Trophoblast cell (in vitro differentiated cells and primary cell): ENCODE results near the gene KCNQ2.

ENCODE experiments used
- DNase-seq, 2 donors: peaks; one replicate each; pipeline ENCODE4 v3.0.0-alpha.2; 2016
- H2AFZ ChIP-seq: 2 replicates; pipeline ENCODE4 v1.6.1; 2013; ENCODE audit warnings: low read length, moderate library complexity, mild to moderate bottlenecking; ENCODE audit not compliant: insufficient read depth, poor library complexity
- H2AK5ac ChIP-seq: 2 replicates; pipeline ENCODE4 v1.6.1; 2013; ENCODE audit warnings: mild to moderate bottlenecking, low read length
- H2BK120ac ChIP-seq: 2 replicates; pipeline ENCODE4 v1.6.1; 2013; ENCODE audit warnings: low read length, mild to moderate bottlenecking, moderate library complexity; ENCODE audit not compliant: insufficient read depth, poor library complexity
- H2BK12ac ChIP-seq: 2 replicates; pipeline ENCODE4 v1.6.1; 2013; ENCODE audit warnings: mild to moderate bottlenecking, low read length, moderate library complexity
- H2BK5ac ChIP-seq: 2 replicates; pipeline ENCODE4 v1.6.1; 2013; ENCODE audit warnings: low read length, low read depth, moderate library complexity, mild to moderate bottlenecking; ENCODE audit not compliant: poor library complexity
- H3K14ac ChIP-seq: 2 replicates; pipeline ENCODE4 v1.6.1; 2013; ENCODE audit warnings: mild to moderate bottlenecking, low read length
- H3K18ac ChIP-seq: 2 replicates; pipeline ENCODE4 v1.6.1; 2013; ENCODE audit warnings: mild to moderate bottlenecking, low read length
- H3K23ac ChIP-seq: 2 replicates; pipeline ENCODE4 v1.6.1; 2013; ENCODE audit warnings: low read length
- H3K27ac ChIP-seq: 2 replicates; pipeline ENCODE4 v1.5.1; 2013; ENCODE audit warnings: low read depth, mild to moderate bottlenecking, inconsistent platforms, low read length, moderate library complexity
- H3K27me3 ChIP-seq: 2 replicates; pipeline ENCODE4 v1.6.1; 2013; ENCODE audit warnings: inconsistent platforms, mild to moderate bottlenecking, low read length, moderate library complexity; ENCODE audit not compliant: insufficient read depth
- H3K36me3 ChIP-seq, 2 experiments: 1 replicate in 1 of 2; 2 replicates in 1 of 2; pipeline ENCODE4 v1.6.1; 2013; ENCODE audit warnings: low read length in 2 of 2, mild to moderate bottlenecking in 2 of 2, moderate library complexity in 1 of 2; ENCODE audit not compliant: insufficient read depth in 2 of 2, control insufficient read depth in 1 of 2
- H3K4ac ChIP-seq: 2 replicates; pipeline ENCODE4 v1.6.1; 2013; ENCODE audit warnings: low read depth, mild to moderate bottlenecking, low read length, moderate library complexity
- H3K4me1 ChIP-seq, 2 experiments: 1 replicate in 1 of 2; 2 replicates in 1 of 2; pipeline ENCODE4 v1.6.1; 2013; ENCODE audit warnings: low read length in 2 of 2, mild to moderate bottlenecking in 2 of 2, moderate library complexity in 1 of 2; ENCODE audit not compliant: insufficient read depth in 2 of 2, control insufficient read depth in 1 of 2
- H3K4me2 ChIP-seq: 2 replicates; pipeline ENCODE4 v1.6.1; 2013; ENCODE audit warnings: inconsistent platforms, mild to moderate bottlenecking, low read length, moderate library complexity
- H3K4me3 ChIP-seq: 2 replicates; pipeline ENCODE4 v1.5.1; 2013; ENCODE audit warnings: mild to moderate bottlenecking, low read depth, low read length, inconsistent platforms
- H3K79me1 ChIP-seq: one replicate; pipeline ENCODE4 v1.6.1; 2013; ENCODE audit warnings: low read length
- H3K79me2 ChIP-seq: 2 replicates; pipeline ENCODE4 v1.6.1; 2013; ENCODE audit warnings: low read length, mild to moderate bottlenecking; ENCODE audit not compliant: control insufficient read depth, insufficient read depth, poor library complexity
- H3K9ac ChIP-seq: 2 replicates; pipeline ENCODE4 v1.6.1; 2013; ENCODE audit warnings: mild to moderate bottlenecking, low read length
- H3K9me3 ChIP-seq: 2 replicates; pipeline ENCODE4 v1.6.1; 2013; ENCODE audit warnings: low read depth, mild to moderate bottlenecking, control low read depth, inconsistent platforms, low read length; ENCODE audit not compliant: insufficient read depth
- H4K12ac ChIP-seq: 2 replicates; pipeline ENCODE4 v1.6.1; 2013; ENCODE audit warnings: low read depth, mild to moderate bottlenecking, low read length, moderate library complexity
- H4K8ac ChIP-seq: 2 replicates; pipeline ENCODE4 v1.6.1; 2013; ENCODE audit warnings: low read depth, mild to moderate bottlenecking, low read length, moderate library complexity
- H4K91ac ChIP-seq: one replicate; pipeline ENCODE4 v1.6.1; 2013; ENCODE audit warnings: low read depth, mild to moderate bottlenecking, low read length, moderate library complexity
- WGBS: extraction: QIAGEN DNeasy Blood & Tissue Kit; methylation state at CpG from one replicate; pipeline ENCODE4 v1.1.7; 2013; ENCODE audit warnings: missing lambda C conversion rate; ENCODE audit not compliant: insufficient read length, insufficient coverage; ENCODE audit errors: extremely low coverage; 5-methylcytosine and 5-hydroxymethylcytosine counted together

Gene KCNQ2

DNA sequence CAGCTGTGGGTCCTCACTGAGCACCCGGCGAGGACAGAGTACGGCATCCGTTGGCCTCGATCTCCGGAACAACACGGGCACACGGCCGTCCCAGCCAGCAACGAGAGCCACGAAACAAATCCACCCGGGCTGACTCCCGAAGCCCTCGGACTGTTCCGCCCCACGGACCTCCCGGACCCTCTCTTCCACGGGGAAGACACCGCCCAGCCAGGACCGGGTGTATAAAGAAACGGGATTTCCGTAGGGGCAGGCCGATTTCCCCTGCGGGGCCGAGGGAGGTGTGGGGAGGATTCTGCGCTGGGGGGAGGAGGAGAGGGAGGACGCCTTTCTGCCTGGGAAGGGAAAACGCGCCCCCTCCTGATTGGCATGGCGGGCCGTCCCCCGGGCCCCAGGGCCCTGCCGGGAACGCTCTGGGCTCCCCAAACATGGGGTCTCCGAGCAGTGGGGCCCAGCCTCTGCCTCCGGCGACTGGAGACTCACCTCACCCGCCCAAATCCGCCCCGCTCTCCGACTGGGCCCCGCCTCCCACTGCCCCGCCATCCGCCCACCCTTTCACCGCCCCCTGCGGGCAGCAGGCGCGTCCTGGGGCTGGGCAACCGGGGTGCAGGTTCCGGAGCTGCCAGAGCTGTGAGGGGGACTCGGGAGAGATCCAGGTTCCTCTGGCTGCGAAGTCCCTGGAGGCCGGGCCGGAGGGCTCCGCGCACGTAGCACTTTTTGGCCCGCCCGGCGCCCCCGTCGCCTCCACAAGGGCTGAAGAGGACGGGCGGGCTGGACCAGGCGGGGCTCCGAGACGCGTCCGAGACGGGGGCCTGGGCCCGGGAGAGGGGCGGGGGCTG, 47.4 kb upstream of the KCNQ2 start:
- Histone ChIP-seq H3K18ac (peak overlapping the region; percentile 58), H3K14ac (peak overlapping the region; percentile 53), H3K4me2 (peak overlapping the region; percentile 99), H3K4me1 (peaks cover 19 to 28% of the 10 kb centered on the region in 2 experiments), H3K36me3 (peaks cover 19% of the 10 kb centered on the region in 2 experiments), H2AFZ (peak overlapping the region; percentile 89), H2BK5ac (peak overlapping the region; percentile 68), H3K4me3 (peak overlapping the region; percentile 66), H3K9me3 (peaks cover 10% of the 10 kb centered on the region), H4K8ac (peak overlapping the region; percentile 82), H2BK12ac (no peak overlapping the region), H2AK5ac (no peak overlapping the region), H3K4ac (peak overlapping the region; percentile 6), H4K91ac (peak overlapping the region; percentile 71), H3K23ac (no peak overlapping the region), H2BK120ac (peak overlapping the region; percentile 26), H3K79me1 (peaks cover 13% of the 10 kb centered on the region), H3K79me2 (peaks cover 16% of the 10 kb centered on the region), H3K27me3 (no peaks in the 10 kb centered on the region), H3K27ac (peak overlapping the region; percentile 82), H4K12ac (peak overlapping the region; percentile 64), H3K9ac (no peak overlapping the region)
- DNase-seq, result peak in 1 of 2 donors; percentile 13
- WGBS, result no CpG with 5 or more reads among the region's 72 CpGs

DNA sequence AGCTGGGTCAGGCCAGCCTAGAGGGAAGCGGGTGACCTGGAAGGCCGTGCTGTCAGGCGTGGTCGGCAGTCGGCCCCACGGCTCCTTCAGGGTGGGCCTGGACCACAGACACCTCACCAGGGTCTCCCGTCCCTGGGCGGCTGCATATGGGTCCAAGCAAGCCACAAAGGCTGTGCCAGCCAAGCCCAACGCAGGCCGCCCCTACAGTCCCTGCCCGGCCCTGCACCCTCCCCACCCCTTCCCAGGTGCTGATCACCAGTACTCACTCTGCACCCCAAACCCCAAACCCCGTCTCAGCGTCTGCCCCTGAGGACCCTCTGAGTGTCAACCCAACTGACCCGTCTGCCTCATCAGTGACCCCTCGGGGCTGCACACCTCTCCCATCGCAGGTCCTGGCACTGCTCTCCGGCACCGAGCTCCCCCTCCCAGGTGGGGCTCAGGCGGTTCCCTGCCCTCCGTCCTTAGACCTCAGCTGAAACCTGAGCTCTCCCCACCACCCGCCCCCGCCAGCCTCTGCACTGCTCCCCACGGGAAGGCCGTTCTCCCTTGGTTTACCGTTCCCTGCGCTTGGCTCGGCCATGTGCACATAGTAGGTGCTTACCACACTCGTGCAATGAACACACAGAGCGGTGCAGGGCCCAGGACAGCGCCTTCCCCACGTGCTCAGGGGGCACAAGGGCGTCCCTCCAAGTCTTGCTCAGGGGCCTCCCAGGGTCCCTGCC, 46.7 kb upstream of the KCNQ2 start:
- no peak overlapping the region for H4K12ac ChIP-seq
- H3K27ac ChIP-seq, result no peak overlapping the region
- no peak for DNase-seq
- peaks cover 19% of the 10 kb centered on the region in 2 experiments for H3K36me3 ChIP-seq
- no peak overlapping the region for H2BK12ac ChIP-seq
- no peaks in the 10 kb centered on the region for H3K27me3 ChIP-seq
- no peak overlapping the region for H3K4ac ChIP-seq
- no CpG with 5 or more reads among the region's 32 CpGs for WGBS
- peaks cover 19 to 28% of the 10 kb centered on the region in 2 experiments for H3K4me1 ChIP-seq
- no peak overlapping the region for H2BK5ac ChIP-seq
- peaks cover 10% of the 10 kb centered on the region for H3K9me3 ChIP-seq
- peaks cover 16% of the 10 kb centered on the region for H3K79me2 ChIP-seq
- H3K4me3 ChIP-seq, result peak overlapping the region; percentile 66
- H2AK5ac ChIP-seq, result no peak overlapping the region
- H4K91ac ChIP-seq, result peak overlapping the region; percentile 2
- no peak overlapping the region for H3K23ac ChIP-seq
- H3K18ac ChIP-seq, result no peak overlapping the region
- H2BK120ac ChIP-seq, result no peak overlapping the region
- H2AFZ ChIP-seq, result no peak overlapping the region
- peaks cover 13% of the 10 kb centered on the region for H3K79me1 ChIP-seq
- H4K8ac ChIP-seq, result no peak overlapping the region
- no peak overlapping the region for H3K14ac ChIP-seq
- H3K9ac ChIP-seq, result no peak overlapping the region
- peak overlapping the region; percentile 99 for H3K4me2 ChIP-seq

DNA sequence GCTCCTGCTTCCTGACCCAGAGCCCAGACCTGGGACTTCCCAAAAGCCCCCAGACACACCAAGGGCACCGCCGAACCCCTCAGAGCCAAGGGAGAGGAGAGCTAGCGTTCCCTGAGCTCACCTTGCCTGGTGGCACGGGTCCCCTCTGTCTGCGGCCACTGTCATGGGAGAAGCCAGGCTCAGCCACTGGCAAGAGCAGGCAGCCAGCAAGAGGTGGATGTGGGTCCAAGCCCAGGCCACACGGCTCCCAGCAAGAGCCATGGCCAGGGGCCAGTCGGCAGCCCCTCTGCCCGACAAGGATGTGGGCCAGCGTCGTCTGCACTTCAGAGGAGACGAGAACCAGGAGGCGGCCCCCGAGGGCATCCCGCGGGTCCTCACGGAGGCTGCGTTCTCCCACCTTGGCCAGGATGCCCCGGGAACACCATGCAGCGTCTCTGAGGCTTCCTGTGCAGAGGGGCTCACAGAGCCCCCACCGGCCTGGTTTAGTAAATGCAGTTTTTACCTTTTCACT, 46.0 kb upstream of the KCNQ2 start:
- no peaks in the 10 kb centered on the region for H3K27me3 ChIP-seq
- no peak overlapping the region for H2AK5ac ChIP-seq
- H3K4me2 ChIP-seq, result no peak overlapping the region
- H3K27ac ChIP-seq, result no peak overlapping the region
- H2BK120ac ChIP-seq, result no peak overlapping the region
- no peak overlapping the region for H2AFZ ChIP-seq
- H2BK5ac ChIP-seq, result no peak overlapping the region
- no peak overlapping the region for H3K14ac ChIP-seq
- no peak overlapping the region for H3K18ac ChIP-seq
- no peak overlapping the region for H4K91ac ChIP-seq
- H3K36me3 ChIP-seq, result peaks cover 14 to 19% of the 10 kb centered on the region in 2 experiments
- no peak overlapping the region for H4K12ac ChIP-seq
- no peak overlapping the region for H4K8ac ChIP-seq
- peaks cover 16% of the 10 kb centered on the region for H3K79me2 ChIP-seq
- no peak overlapping the region for H3K4ac ChIP-seq
- H2BK12ac ChIP-seq, result no peak overlapping the region
- no peak overlapping the region for H3K23ac ChIP-seq
- H3K9me3 ChIP-seq, result peaks cover 7% of the 10 kb centered on the region
- no CpG with 5 or more reads among the region's 20 CpGs for WGBS
- peaks cover 19 to 28% of the 10 kb centered on the region in 2 experiments for H3K4me1 ChIP-seq
- no peak overlapping the region for H3K9ac ChIP-seq
- peak in 1 of 2 donors; percentile 14 for DNase-seq
- H3K4me3 ChIP-seq, result no peak overlapping the region
- peaks cover 13% of the 10 kb centered on the region for H3K79me1 ChIP-seq

DNA sequence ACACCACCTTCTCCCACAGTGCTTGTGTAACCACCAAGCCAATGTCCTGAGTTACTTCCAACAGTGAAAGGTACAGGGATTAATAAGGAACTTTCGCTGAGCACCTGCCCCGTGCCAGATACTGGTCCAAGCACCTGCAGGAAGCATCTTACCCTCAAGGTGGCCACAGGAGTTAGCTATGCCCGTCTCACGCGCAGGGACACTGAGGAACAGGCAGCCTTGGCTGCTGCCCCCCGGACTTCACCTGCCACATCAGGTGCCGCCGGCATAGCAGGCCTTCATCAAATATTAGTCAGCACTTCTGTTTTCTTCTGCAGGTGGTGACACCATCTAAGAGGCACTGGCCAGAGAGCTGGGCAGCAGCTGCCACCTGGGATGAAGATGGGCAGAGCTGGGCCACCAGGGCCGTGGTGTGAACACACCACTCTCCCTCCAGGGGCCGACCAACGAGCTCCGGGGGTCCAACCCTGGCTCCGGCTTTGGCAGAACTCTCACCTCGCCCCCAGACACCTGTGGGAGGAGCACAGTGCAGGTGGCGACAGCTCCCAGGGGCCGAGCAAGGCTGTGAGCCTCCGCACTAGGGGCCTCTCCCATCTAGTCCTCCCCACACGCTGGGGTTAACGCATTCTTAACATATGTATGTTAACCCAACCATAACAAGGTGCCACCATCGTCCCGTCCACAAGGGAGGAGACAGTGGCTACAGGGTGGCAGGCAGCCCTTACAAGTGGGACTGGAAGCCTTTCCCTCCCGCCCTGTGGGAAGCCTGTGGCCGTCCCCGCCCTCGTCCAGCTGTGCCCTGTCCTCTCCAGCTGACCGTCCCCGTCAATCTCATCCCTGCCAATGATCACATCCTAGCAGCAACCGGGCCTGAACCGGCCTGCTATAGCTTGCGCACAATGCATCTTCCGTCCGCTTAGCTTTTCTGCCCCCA, 45.2 kb upstream of the KCNQ2 start:
- Histone ChIP-seq H2BK120ac (no peak overlapping the region), H3K14ac (no peak overlapping the region), H3K79me1 (peaks cover 13% of the 10 kb centered on the region), H3K23ac (no peak overlapping the region), H3K79me2 (peaks cover 16% of the 10 kb centered on the region), H3K27me3 (no peaks in the 10 kb centered on the region), H2BK5ac (no peak overlapping the region), H3K9me3 (peaks cover 1% of the 10 kb centered on the region), H2AFZ (no peak overlapping the region), H2AK5ac (no peak overlapping the region), H3K4me3 (no peak overlapping the region), H4K8ac (no peak overlapping the region), H3K36me3 (peaks cover 8 to 12% of the 10 kb centered on the region in 2 experiments), H4K91ac (no peak overlapping the region), H4K12ac (no peak overlapping the region), H3K4ac (no peak overlapping the region), H2BK12ac (no peak overlapping the region), H3K27ac (no peak overlapping the region), H3K18ac (no peak overlapping the region), H3K9ac (no peak overlapping the region), H3K4me1 (peaks cover 18 to 27% of the 10 kb centered on the region in 2 experiments), H3K4me2 (no peak overlapping the region)
- no peak for DNase-seq
- no CpG with 5 or more reads among the region's 32 CpGs for WGBS
